ENCODE results near the gene MME.

DNA sequence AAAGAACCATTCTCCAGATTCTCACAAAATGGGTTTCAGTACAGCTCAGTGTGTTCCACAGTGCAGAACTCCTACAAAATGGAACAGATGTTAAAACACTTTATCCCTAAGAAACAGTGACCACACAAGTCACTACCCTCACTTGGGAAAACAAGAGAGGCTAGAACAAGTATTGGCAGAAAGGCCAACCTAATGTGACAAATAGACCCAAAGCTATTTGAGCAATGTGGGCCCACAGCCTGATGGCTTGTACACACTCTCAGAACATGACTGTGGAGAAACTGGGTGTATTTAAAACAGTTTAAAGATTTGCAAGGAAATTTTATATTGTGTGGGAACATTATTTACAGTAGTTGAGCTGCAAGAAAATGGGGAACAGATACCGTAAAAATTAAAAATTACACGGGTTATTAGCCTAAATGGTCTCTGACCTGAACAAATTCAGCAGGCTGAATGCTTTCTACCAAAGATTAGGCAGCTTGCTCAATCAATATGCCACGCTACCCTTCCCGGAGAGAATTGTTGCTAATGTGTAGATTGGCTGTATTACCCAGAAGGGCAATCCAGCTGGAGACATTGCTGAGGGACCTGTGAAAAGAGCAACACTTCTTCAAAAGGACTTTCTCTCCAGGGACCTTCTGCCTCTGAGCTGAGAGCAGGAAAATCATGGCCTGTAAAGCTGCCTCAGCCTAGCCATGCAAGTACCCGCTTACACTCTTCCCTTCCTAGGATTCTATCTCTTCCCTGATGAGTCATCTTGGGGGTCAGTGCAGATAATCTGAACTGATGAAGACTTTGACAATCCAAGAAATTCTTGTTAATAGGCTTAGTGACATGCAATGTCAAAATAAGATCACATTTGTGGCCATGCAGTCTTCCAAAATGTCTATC, 116.3 kb downstream of the MME start:
- TF ChIP-seq, protein P1, sequence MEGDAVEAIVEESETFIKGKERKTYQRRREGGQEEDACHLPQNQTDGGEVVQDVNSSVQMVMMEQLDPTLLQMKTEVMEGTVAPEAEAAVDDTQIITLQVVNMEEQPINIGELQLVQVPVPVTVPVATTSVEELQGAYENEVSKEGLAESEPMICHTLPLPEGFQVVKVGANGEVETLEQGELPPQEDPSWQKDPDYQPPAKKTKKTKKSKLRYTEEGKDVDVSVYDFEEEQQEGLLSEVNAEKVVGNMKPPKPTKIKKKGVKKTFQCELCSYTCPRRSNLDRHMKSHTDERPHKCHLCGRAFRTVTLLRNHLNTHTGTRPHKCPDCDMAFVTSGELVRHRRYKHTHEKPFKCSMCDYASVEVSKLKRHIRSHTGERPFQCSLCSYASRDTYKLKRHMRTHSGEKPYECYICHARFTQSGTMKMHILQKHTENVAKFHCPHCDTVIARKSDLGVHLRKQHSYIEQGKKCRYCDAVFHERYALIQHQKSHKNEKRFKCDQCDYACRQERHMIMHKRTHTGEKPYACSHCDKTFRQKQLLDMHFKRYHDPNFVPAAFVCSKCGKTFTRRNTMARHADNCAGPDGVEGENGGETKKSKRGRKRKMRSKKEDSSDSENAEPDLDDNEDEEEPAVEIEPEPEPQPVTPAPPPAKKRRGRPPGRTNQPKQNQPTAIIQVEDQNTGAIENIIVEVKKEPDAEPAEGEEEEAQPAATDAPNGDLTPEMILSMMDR (IDR thresholded peaks at IDR 0.05) = no peak
- no peak for TF ChIP-seq ZFX (IDR thresholded peaks at IDR 0.05; ENCODE audit: borderline replicate concordance)

Data from 22Rv1 (cell line).